Measurements from ENCODE around the gene RPL27A. TPM values are rescaled to one million over a fixed set of nuclear protein-coding genes. Genes with fewer than 3 reads are reported as not detected.

The RPL27A gene
- polyA plus RNA-seq, 1 donor from 2014 or later: 4,311 TPM

DNA sequence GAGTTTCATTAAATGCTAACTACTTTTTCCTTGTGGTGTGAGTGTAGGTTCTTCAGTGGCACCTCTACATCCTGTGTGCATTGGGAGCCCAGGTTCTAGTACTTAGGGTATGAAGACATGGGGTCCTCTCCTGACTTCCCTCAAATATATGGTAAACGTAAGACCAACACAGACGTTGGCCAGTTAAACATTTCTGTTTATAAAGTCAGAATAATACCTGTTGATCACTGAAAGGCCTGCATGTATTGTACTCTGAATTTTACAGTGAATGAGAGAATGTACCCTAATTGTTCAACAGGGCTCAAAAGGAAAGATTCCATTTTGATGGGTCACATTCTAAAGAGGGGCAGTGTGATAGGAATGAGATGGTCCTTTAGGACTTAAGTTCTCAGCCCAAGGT lies 3.2 kb downstream of the RPL27A start:
- H3K27ac Mint-ChIP-seq: peak overlapping the region in 1 of 3 donors; percentile 46
- H3K36me3 Mint-ChIP-seq: peaks cover 10% of the 10 kb centered on the region
- peak overlapping the region in 3 of 4 donors; percentile 25 to 91 (median 28) for H3K4me3 Mint-ChIP-seq
- H3K27me3 Mint-ChIP-seq: no peaks in the 10 kb centered on the region
- peaks cover 0 to 3% (median 1%) of the 10 kb centered on the region in 3 donors for H3K9me3 Mint-ChIP-seq
- peaks cover 34 to 52% (median 50%) of the 10 kb centered on the region in 3 donors for H3K4me1 Mint-ChIP-seq

DNA sequence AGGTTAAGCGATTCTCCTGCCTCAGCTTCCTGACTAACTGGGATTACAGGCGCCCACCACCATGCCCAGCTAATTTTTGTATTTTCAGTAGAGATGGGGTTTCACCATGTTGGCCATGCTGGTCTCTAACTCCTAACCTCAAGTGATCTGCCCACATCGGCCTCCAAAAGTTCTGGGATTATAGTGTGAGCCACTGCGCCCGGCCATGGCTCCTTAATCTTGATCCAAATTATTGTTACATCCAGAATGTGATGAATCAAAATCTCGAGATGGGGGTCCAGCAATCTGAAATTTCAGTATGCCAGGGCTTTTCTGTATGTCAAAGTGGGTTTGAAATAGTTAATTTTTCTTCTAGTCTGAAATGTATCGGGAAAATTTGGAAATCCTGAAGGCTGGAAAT lies 3.7 kb downstream of the RPL27A start:
- peak overlapping the region; percentile 39 to 87 (median 73) for H3K27ac Mint-ChIP-seq
- no peaks in the 10 kb centered on the region for H3K27me3 Mint-ChIP-seq
- peak overlapping the region in 2 of 4 donors; percentile 43 to 91 for H3K4me3 Mint-ChIP-seq
- H3K36me3 Mint-ChIP-seq: peaks cover 10% of the 10 kb centered on the region
- peaks cover 34 to 51% (median 49%) of the 10 kb centered on the region in 3 donors for H3K4me1 Mint-ChIP-seq
- peaks cover 0 to 3% (median 0%) of the 10 kb centered on the region in 3 donors for H3K9me3 Mint-ChIP-seq

DNA sequence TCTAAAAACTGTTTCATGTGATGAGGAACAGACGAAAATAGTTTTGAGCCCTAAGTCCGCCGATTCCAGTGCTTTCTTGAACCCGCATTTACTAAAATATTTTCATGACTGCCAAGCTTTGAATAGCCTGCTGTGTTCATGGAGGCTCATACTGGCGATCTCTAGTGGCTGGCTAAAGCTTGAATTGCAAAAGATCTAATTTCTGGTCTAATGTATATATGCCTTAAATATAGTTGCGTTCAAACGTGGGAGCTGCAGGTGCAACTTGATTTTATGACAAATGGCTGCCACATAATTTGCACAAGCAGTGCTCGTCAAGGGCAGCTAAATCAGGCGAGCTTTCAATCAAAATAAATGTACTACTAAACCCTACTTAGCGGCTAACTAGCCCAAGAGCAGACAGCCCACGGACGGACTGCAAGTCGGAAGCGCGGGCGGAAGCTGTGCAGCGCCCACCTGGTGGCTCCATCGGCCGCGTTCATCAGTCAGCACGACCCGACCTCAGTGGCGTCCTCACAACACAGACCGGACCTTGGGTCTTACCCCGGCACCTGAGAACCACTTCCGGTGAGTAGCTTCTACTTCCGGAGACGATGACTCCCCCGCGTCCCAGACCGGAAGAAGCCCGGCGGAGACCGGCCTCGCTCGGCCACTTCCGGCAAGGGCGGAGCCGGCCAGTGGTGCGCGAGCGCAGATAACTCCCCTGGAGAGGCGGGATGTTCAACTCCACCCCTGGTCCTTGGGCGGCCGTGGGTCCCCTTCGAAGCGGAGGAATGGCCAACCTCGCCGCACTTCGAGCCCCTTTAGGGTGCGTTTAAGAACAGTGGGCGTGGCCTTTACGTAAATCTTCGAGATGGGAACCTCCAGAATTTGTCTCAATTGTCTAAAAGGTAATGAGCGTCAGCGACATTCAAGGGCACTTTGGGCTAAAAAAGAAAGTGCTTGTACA lies 6.1 kb downstream of the RPL27A start:
- H3K36me3 Mint-ChIP-seq: peaks cover 10% of the 10 kb centered on the region
- H3K27me3 Mint-ChIP-seq: no peaks in the 10 kb centered on the region
- H3K4me1 Mint-ChIP-seq: peaks cover 25 to 41% (median 40%) of the 10 kb centered on the region in 3 donors

DNA sequence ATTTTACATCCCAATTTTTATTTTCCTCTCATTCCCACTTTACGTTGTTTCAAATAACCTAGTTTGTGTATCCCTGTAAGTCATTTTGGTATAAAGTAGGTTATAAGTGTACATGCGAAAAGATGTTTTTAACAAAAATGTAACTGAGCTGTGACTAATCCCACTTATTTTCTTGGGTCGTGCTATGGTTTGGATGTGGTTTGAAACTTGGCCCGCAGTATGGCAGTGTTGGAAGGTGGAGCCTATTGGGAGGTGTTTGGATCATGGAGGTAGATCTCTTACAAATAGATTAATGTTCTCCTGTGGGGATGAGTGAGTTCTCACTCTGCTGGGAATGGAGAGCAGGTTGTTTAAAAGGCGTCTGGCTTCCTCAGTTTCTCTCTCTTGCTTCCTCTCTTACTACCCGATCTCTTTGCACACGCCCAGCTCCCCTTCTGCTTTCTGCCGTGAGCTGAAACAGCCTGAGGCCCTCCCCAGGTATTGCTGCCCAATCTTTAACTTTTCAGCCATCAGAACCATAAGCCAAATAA lies 7.2 kb downstream of the RPL27A start:
- peaks cover 0 to 3% (median 0%) of the 10 kb centered on the region in 3 donors for H3K9me3 Mint-ChIP-seq
- H3K27me3 Mint-ChIP-seq: no peaks in the 10 kb centered on the region
- peaks cover 8% of the 10 kb centered on the region for H3K36me3 Mint-ChIP-seq
- peak overlapping the region in 2 of 3 donors; percentile 79 to 87 for H3K27ac Mint-ChIP-seq
- H3K4me3 Mint-ChIP-seq: peak overlapping the region; percentile 91 to 98 (median 96)
- peaks cover 24 to 31% (median 31%) of the 10 kb centered on the region in 3 donors for H3K4me1 Mint-ChIP-seq

More for the DNA sequence above, 6.1 kb downstream of the RPL27A start:
- peaks cover 0 to 3% (median 0%) of the 10 kb centered on the region in 3 donors for H3K9me3 Mint-ChIP-seq
- H3K27ac Mint-ChIP-seq: peak overlapping the region; percentile 87 to 97 (median 92)
- H3K4me3 Mint-ChIP-seq: peak overlapping the region; percentile 91 to 98 (median 96)

DNA sequence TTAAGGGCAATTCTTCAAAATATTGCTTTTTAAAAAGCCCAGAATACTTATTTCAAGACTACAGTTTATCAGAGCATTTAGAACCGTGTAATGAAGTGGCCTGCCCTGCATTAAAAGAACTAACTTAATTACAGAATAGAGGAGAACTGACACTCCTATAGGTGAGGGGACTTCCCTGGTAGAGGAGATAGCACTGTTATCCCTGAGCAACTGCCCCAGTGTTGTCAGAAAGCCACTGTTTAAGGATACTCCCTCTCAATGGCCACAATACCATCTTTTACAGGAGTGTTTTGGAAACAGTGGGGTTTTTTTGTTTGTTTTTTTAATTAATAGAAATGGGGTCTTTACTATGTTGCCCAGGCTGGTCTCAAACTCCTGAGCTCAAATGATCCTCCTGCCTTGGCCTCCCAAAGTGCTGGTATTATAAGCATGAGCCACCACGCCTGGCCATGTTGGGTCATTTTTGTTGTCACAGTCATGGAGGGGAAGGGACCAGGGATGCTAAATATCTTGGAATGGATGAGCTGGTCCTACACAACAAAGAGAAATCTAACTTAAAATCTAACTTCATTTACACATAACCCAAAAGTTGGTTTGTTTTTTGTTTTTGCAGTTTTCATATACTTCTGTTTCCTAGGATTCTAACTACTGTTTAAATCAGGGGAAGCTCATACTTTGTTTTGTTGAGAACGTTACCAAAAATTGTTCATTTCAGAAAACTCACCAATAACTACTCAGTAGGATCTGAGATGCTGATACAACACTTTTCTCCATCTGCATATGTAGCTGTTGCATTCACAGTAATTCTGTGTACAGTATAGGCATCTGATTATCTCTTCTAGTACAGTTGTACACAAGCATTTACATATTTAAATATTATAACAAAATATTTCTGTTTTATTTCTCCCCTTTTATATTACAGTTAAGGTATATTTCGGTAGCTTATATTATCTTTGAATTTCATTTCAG lies 8.1 kb downstream of the RPL27A start:
- H3K9me3 Mint-ChIP-seq: peaks cover 0 to 3% (median 0%) of the 10 kb centered on the region in 3 donors
- no peaks in the 10 kb centered on the region for H3K27me3 Mint-ChIP-seq
- peaks cover 17 to 26% (median 23%) of the 10 kb centered on the region in 3 donors for H3K4me1 Mint-ChIP-seq
- H3K36me3 Mint-ChIP-seq: peaks cover 7% of the 10 kb centered on the region
- peak overlapping the region in 1 of 3 donors; percentile 87 for H3K27ac Mint-ChIP-seq
- H3K4me3 Mint-ChIP-seq: peak overlapping the region in 1 of 4 donors; percentile 91

DNA sequence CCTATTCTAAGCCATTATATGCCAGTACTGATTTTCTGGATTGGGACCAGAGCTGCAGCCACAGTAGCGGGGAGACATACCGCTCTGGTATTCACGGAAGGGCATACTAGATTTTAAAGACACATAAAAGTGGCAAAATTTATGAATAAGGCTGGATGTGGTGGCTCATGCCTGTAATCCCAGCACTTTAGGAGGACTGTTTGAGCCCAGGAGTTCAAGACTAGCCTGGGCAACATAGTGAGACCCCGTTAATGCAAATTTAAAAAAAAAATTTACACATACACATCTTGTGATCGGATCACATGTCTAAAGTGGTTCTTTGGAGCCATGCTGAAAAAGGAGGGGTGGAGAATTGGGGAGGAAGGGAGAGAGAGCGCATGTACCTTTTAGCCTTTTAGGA lies 9.0 kb downstream of the RPL27A start:
- Mint-ChIP-seq H3K36me3 (peaks cover 4% of the 10 kb centered on the region), H3K27ac (peak overlapping the region in 1 of 3 donors; percentile 61), H3K4me3 (no peak overlapping the region)

DNA sequence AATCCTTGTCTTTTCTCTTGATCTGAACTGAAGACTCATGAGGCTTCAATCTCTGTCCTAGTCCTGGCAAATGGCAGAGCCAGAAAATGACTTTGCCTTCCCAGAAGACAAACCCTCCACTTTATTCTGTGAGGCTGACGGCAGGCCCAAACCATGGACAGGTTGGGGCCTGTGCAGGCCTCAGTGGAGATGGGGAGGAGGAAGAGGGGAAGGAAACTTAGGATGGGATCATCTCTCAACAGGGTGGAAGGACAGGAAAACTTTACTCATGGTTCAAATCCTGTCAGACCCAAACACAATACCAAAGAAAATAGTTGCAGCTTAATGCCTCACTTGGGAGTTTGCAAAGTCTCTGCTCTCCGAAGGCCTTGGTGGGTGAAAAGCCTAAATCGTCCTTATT lies 9.8 kb downstream of the RPL27A start:
- peaks cover 3% of the 10 kb centered on the region for H3K36me3 Mint-ChIP-seq
- H3K4me3 Mint-ChIP-seq: peak overlapping the region in 1 of 4 donors; percentile 2
- H3K27me3 Mint-ChIP-seq: no peaks in the 10 kb centered on the region
- peaks cover 0 to 3% (median 0%) of the 10 kb centered on the region in 3 donors for H3K9me3 Mint-ChIP-seq
- peaks cover 17 to 24% (median 21%) of the 10 kb centered on the region in 3 donors for H3K4me1 Mint-ChIP-seq
- H3K27ac Mint-ChIP-seq: no peak overlapping the region

More for the DNA sequence above, 9.0 kb downstream of the RPL27A start:
- no peaks in the 10 kb centered on the region for H3K27me3 Mint-ChIP-seq
- H3K4me1 Mint-ChIP-seq: peaks cover 17 to 26% (median 23%) of the 10 kb centered on the region in 3 donors
- peaks cover 0 to 3% (median 0%) of the 10 kb centered on the region in 3 donors for H3K9me3 Mint-ChIP-seq

DNA sequence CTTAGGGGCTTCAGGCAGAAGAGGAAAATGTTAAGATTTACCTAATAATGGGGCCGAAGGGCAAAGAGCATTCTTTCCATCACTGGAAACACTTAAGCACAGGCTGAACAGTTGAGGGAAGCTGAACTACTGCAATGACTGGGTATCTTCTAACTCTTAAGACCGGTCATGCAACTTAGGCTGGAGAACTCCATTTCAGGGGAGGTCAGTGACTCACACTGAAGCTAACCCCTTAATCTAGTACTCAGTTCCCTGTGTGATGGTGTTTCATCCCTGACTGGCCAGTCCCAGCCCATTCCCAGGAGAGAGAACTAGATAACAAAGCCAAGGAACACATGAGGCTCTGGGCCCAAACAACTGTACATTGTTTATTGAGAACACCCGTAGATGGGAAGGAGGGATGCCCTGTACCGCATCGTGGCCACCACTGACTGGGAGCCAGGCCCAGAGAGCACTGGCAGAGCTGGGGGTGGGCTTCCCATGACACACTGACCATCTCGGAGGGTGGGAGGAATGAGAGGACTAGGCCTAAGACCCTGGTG lies 10.5 kb downstream of the RPL27A start:
- Mint-ChIP-seq H3K27ac (peak overlapping the region in 1 of 3 donors; percentile 76), H3K4me3 (no peak overlapping the region), H3K4me1 (peaks cover 17 to 18% (median 17%) of the 10 kb centered on the region in 3 donors), H3K27me3 (no peaks in the 10 kb centered on the region), H3K9me3 (no peaks in the 10 kb centered on the region), H3K36me3 (peaks cover 3% of the 10 kb centered on the region)

DNA sequence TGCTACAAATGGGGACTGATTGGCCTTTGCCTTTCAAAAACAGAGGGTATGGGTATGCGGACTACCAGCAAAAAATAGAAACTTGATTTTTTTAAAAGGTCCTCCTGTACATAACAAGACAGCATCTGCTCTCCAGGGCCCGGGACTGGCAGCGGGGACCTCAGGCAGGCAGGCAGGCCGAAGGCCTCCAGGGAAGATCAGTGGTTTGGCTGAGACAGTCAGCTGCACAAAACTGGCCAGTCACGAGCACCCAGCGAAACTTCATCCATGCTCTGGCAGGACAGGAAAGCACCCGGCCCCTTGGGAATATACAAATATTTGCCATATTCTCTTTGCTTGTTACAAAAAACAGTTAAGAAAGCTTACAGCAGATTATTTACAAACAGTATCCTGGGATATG lies 11.0 kb downstream of the RPL27A start:
- no peaks in the 10 kb centered on the region for H3K9me3 Mint-ChIP-seq
- no peak overlapping the region for H3K4me3 Mint-ChIP-seq
- H3K27ac Mint-ChIP-seq: no peak overlapping the region
- no peaks in the 10 kb centered on the region for H3K27me3 Mint-ChIP-seq
- peaks cover 2% of the 10 kb centered on the region for H3K36me3 Mint-ChIP-seq
- H3K4me1 Mint-ChIP-seq: peaks cover 12 to 13% (median 12%) of the 10 kb centered on the region in 3 donors

DNA sequence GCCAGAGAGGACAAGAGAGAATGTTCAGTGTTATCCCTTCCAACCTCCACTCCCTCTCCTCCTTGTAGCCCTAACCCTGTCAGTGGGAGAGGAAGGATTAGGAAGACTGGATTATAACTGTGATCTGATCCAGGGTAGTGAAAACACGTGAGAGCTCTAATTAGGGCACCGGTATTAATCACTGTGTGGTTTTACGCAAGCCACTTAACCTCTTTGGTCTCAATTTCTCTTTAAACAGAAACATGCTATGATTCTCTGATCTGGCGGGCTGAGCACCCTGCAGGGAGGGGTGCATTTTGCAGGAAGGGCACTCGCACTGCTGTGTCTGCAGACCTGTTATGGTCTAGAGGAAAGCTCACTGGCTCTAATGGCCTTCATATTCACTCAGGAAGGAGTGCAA lies 11.5 kb downstream of the RPL27A start:
- H3K9me3 Mint-ChIP-seq: no peaks in the 10 kb centered on the region
- H3K27me3 Mint-ChIP-seq: no peaks in the 10 kb centered on the region
- H3K36me3 Mint-ChIP-seq: peaks cover 1% of the 10 kb centered on the region
- peaks cover 6 to 9% (median 9%) of the 10 kb centered on the region in 3 donors for H3K4me1 Mint-ChIP-seq
- no peak overlapping the region for H3K27ac Mint-ChIP-seq
- peak overlapping the region in 1 of 4 donors; percentile 59 for H3K4me3 Mint-ChIP-seq

DNA sequence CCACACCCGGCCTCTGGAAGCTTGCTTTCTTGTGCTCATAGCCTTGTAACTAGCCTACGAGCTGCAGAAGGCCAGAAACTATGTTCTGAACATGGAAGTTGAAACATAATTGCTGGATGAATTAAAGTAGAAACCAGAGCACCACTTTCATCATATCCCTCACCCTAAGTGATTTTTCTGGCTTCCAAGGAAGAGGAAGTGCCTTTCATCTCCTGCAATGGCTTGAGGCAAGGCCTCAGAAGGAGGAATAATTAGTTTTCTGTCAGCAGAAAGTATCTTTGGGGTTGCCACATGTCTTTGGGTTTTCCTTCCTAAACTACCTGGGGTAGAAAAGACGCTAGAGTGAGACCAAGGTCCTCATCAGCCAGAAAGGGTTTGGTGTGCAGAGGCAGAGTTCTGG lies 14.5 kb downstream of the RPL27A start:
- Mint-ChIP-seq H3K4me3 (peak overlapping the region in 1 of 4 donors; percentile 25), H3K9me3 (no peaks in the 10 kb centered on the region), H3K36me3 (peaks cover 5% of the 10 kb centered on the region), H3K27me3 (no peaks in the 10 kb centered on the region), H3K4me1 (peaks cover 0 to 8% (median 5%) of the 10 kb centered on the region in 3 donors), H3K27ac (peak overlapping the region in 1 of 3 donors; percentile 47)

DNA sequence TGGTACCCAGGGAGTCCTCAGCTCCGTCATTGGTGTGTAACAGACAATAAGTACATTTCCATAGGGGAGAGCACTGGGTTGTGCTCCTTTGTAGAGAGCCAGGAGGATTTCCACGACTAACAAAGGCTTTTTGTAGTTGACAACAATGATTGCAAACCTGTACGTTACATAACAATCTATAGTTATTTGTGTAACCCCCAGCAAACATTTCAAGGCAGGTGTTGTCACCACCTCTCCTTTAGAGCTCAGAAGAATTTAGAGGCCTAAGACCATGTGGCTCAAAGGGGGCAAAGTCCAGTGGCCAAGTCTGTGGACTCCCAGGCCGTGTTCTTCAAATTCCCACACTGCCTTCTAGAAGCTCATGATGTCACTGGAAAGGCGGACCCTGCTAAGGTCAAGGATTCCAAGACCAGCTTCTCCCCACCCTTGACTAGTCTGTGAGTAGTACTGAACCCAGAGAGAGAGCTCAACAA lies 15.8 kb downstream of the RPL27A start:
- Mint-ChIP-seq H3K4me3 (peak overlapping the region in 1 of 4 donors; percentile 13), H3K9me3 (no peaks in the 10 kb centered on the region), H3K27me3 (no peaks in the 10 kb centered on the region), H3K36me3 (peaks cover 6% of the 10 kb centered on the region), H3K27ac (no peak overlapping the region), H3K4me1 (peaks cover 0 to 8% (median 6%) of the 10 kb centered on the region in 3 donors)

DNA sequence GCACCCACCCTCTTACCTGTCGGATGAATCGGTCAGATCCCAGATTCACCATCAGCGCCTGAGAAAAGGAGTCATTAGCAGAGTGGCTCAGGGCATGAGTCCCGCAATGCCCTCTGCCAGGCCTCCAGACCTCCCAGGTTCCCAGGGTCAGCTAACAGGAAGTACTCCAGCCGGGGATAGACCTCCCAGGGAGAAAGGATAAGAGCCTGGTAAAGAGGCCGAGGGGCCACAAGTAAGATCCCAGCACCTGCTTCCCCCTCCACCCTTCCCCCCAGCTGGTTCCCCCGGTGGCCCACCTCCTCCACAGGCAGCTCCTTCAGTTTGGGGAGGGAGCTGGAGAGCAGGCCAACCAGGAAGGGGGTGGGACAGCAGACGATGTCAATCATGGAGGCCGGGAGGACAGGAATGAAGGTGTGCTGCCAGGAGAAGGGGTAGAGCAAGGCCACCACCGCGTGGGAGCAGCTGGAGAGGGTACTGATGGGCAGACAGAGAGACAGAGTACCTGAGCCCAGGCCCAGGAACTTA lies 16.4 kb downstream of the RPL27A start:
- no peaks in the 10 kb centered on the region for H3K9me3 Mint-ChIP-seq
- H3K27ac Mint-ChIP-seq: no peak overlapping the region
- peaks cover 0 to 8% (median 6%) of the 10 kb centered on the region in 3 donors for H3K4me1 Mint-ChIP-seq
- peaks cover 6% of the 10 kb centered on the region for H3K36me3 Mint-ChIP-seq
- no peak overlapping the region for H3K4me3 Mint-ChIP-seq
- no peaks in the 10 kb centered on the region for H3K27me3 Mint-ChIP-seq
